Stimulated activated CD8-positive, alpha-beta memory T cell treated with anti-CD3 and anti-CD28 coated beads, Interleukin-2, amount 100 ng/mL, for 1 hour (primary cell): Measurements from ENCODE around the gene SLC17A1.

Experiments used
- DNase-seq, 2 donors: peaks; one replicate each; pipeline ENCODE4 v3.0.0-alpha.2; 2020; ENCODE audit warnings: low read depth in 2 of 2

Gene SLC17A1, protein sequence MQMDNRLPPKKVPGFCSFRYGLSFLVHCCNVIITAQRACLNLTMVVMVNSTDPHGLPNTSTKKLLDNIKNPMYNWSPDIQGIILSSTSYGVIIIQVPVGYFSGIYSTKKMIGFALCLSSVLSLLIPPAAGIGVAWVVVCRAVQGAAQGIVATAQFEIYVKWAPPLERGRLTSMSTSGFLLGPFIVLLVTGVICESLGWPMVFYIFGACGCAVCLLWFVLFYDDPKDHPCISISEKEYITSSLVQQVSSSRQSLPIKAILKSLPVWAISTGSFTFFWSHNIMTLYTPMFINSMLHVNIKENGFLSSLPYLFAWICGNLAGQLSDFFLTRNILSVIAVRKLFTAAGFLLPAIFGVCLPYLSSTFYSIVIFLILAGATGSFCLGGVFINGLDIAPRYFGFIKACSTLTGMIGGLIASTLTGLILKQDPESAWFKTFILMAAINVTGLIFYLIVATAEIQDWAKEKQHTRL

DNA sequence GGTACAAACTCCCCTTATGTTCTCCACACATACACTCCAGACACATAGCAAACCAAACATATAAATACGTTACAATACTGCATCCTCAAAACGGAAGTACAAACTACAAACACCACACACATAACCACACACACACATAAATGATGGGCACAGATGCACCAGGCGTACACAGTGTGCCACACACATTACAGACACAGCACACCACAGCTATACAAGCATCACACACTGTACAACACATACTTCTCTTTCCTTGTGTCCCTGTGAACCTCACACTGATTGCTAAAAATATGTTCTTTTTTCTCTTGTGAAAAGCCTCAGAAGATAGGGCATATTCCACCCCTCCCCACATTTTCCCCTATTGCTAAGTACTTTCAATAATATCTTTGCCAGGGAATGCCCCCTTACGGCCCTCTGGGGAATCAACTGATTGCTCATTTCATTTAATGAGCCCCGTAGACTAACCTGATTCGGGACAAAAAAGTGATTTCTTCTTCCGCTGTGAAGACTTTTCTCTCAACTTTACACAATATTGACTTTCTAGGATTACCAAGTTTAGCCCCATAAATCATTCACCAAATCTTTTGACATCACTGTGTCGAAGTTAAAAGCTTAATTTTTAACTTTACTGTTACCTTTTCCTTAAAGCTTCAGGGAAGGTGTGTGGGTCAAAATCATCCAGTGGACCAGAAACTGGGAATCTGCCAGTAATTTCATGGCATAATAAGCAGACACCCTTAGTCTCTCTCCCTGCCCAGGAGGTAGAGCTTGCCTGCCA lies at the start of gene SLC17A1:
Gene SLC17A1 (minus strand): TSS at position 521 of the 775 bp plus-strand sequence. CDS start 1,495 bp downstream, outside the sequence.
- DNase-seq, result no peak

DNA sequence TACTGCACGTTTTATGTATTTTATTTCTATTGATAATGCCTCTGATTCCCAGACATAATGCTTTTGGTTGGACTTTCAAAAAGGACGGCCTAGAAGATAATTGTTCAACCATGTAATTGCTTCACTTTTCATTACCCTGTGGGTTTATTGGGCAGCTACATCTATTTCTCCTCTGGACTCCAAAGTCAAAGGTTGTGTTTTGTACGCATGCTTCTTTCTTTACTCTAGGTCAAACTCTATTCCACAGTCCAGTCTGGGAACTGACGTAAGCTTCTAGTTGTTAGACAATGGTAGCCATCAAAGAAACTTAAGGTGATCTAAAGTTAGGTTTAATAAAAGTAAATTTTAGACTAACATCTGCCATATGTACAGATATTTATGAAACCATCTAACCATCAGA lies 48.7 kb upstream of the SLC17A1 start:
- DNase-seq, result no peak

DNA sequence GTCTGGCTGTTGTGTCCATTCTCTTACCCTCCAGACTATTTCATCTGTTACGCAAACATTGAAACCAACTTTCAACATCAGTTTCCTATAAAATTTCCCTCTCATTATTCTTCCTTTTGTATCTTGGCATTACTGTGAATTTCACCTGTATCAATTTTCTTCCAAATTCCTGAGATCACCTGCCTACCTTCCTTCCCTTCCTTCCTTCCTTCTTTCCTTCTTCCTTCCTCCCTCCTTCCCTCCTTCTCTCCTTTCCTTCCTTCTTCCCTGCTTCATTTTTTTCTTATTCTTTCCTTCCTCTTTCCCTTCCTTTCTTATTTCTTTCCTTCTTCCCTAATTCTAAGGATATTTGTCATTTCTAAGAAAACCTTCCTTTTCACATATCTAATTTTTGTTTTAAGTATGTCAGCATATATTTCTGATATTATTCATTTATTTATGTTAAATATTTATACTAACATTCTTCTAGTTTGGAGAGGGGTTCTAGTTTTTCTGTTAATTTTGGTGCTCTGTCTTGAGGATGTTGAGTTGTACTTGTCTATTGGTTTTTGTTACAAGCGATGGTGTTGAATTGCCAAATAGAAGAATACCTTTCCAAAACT lies 47.0 kb upstream of the SLC17A1 start:
- no peak for DNase-seq

DNA sequence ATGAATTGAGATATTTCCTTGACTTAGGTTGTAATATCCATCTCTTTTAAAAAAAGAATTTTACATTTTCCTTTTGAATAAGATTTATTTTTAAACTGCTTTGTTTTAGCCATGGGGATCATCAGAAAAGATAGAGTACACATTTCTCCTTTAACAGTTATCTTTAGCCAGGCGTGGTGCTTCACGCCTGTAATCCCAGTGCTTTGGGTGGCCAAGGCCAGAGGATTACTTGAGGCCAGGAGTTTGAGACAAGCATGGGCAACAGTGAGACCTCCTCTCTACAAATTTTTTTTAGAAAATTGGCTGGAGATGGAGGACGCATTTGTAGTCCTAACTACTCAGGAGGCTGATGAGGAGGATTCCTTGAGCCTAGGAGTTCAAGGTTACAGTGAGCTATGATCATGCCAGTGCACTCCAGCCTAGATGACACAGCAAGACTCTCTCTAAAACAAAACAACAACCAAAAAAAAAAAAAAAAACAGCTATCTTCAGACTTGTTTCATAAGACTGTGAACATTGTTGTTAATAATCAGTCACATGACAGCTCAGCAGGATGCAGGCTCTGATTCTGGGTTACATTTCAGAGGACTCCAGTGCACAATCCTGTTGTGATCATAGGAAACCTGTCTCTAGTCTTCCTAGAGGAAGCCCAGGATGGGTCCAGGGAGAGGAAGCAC lies 44.2 kb upstream of the SLC17A1 start:
- DNase-seq, result no peak

DNA sequence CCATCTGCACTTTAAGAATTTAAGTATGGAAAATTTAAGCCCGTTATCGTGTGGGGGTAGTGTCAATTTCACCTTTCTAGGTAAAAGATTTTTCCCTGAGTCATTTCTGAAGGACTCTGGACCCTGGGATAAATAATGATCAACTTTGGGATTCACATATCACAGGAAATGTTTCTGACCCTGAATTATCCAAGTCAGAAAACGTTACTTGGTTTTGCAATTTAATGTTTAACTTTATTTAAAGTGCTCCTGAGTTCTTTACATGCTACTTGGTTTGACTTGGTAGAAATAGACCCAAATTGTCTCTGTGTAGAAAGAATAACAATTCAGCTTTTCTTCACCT lies 43.7 kb upstream of the SLC17A1 start:
- no peak for DNase-seq

DNA sequence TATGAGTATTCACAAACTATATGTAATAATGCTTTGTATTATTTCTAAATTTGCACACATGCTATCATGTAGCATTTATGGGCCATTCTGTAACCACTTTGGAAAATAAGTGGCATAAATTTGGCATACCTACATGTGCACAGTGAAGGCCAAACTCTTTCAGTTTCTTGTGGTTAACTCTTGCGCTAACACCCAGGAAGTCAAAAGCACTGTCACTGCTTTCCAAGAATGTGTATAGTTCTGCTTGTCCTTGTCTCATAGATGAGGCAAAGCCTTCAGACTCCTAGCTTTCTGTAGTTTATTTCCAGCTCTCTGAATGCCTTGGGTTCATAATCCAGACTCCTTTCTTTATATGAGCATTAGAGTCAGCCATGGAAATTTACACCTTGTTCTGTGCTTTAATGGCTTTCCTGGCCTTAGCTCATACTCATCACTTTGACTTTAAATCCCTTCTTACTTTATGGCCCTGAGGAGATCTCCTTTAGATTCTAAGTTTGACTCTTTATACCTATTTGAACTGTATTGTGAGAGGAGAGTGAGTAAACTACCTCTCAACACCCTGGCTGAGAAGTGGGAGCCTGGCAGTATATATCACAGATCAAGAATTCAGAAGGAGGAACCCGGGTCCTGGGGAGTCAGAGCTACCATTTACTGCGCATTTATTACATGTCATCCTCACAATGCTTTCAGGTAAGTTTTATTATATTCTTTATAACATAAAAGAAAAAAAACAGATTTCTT lies 43.1 kb upstream of the SLC17A1 start:
- no peak for DNase-seq

DNA sequence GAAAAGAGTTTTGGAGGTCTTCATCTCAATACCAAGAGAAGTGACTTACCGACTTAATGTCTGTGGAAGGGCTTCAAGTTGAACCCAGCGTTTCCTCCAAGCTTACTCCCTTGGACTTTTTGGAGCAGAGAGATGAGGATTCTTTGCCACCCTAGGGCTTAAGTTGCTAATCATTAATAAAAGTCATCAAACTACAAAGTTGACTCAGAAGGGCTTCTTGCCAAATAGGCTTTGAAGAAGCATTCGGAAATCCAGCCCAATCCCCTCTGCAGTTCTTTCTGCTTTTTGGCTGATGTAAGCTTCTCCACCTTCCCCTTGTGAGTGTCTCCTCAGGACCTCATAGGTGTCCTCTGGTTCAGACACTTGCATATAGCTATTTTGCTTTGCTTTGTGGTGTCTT lies 42.3 kb upstream of the SLC17A1 start, which contains the start of gene SLC17A3:
Gene SLC17A3 (minus strand): TSS at position 126 of the 400 bp plus-strand sequence. CDS start 5,856 bp downstream, outside the sequence.
- no peak for DNase-seq

DNA sequence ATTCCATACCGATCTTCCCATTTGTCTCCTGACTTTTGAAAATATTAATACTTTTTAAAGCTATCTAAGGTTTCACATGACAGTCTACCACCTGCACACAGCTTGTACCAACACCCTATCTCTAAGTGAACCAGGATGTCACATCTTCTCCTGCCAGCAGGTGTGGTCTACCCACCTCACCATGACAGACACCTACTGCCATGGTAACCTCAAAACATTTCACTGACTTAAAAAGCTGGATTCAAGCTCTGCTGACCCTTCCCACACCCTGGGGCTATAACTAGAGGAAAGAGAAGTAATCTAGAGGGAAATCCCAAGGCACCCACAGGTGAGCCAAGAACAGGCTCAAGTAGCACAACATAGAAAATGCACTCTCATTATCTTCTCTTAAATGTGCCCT lies 41.0 kb upstream of the SLC17A1 start:
- no peak for DNase-seq

DNA sequence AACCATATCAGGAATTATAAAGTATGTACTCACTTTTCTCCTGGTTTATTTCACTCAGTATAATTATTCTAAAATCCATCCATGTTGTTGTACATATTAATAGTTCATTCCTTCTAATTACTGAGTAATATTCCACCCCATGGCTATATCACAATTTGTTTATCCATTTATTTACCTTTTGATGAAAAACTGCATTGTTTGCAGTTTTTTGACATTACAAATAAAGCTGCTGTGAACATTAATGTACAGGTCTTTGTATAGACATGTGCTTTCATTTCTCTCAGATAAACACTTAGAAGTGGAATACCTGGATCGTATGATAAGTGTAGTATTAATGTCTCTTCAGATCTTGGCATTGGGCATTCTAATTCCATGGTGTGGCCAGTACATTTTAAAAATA lies 38.0 kb upstream of the SLC17A1 start:
- DNase-seq, result no peak

DNA sequence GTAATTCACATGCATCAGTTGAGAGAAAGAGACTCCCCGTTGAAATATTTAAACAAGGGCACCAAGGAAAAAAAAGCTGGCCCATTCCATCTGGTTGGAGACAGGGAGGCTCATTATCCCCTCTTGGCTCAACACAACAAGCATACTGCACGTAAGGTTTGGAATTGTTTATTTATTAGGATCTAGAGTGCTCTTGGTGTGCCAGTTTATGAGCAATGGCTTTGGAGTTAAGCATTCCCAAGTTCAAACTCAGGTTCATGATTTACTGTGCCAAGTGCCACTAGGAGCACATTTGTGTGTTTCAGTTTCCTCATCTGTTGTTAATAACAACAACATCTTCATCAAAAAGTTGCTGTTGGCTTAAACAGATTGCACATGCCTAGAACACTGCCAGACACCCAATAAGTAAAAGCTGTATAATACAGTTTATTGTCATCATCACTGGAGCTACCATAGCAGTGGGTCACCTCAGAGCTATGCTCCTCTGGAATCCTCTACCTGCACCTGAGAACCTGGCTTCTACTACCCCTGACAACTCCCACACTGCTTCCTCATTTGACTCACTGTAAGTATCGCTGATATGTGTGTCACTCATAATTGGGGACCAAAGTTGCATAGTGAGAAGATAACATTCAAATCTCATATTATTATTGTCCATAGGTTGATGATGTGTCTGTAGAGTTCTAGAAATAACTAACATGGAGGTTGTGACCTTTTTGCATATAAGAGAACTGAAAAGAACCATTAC lies 36.8 kb upstream of the SLC17A1 start:
- DNase-seq, result no peak

DNA sequence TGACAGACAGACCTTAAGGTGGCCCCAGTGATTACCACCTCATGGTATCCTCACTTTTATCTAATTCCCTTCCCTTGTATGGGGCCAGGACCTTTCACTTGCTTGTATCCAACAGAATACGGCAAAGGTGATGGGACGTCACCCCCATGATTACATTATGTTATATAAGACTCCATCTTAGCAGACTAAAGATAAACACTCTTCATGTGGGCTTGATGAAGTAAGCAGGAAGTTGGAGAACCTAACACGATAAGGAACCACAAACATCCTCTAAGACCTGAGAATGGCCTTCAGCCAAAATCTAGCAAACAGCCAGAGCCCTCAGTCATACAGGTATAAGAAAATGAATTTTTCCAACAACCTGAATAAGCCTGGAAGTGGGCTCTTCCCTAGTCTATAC lies 34.2 kb upstream of the SLC17A1 start:
- no peak for DNase-seq

DNA sequence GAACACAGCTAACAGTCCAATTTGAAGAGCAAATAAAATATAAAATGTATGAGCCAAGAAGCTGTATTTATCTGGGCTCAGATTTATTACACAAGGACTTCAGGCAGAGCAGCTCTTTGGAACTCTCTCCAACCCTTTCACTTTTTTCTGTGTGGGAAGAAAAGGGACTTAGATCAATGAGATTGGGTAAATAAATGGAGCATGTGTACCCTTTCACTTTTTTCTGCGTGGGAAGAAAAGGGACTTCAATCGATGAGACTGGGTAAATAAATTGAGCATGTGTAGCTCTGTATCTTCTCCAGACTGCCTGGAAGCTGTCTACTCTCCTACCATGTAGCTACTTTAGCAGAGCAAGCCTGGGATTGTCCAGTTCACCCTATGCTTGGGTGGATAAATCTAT lies 31.5 kb upstream of the SLC17A1 start:
- DNase-seq, result no peak

DNA sequence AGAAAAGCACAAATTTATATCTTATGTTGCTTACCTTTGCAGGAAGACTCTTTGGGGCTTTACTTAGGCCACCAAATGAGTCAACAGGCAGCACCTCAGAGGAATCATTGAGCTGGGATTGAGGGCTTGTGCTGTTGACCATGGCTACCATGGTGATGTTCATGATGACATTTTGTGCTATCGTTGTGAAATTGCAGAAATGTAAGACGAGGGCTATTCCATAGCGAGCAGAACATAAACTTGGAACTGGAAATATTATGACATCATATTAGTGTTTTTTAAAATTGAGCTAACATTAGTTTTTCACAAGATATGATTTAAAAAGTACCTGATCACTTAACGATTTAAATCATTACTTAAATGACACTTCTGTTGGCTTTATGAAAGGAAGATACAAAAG lies 30.3 kb upstream of the SLC17A1 start:
- no peak for DNase-seq

DNA sequence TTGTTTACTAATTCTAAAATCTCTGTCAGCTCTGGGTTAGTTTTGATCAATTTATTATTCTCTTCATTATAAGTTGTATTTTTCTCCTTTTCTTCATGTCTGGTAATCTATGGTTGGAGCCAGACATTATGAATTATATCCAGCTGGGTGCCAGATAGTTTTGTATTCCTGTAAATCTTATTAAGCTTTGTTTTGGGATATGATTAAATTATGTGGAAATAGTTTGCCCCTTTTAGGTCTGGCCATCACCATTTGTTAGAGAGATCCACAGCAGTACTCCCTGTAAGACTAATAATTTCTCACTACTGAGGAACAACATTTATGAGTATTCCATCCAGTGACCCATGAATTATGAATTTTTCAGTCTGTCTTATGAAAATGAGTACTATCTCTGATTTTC lies 20.9 kb upstream of the SLC17A1 start:
- no peak for DNase-seq

DNA sequence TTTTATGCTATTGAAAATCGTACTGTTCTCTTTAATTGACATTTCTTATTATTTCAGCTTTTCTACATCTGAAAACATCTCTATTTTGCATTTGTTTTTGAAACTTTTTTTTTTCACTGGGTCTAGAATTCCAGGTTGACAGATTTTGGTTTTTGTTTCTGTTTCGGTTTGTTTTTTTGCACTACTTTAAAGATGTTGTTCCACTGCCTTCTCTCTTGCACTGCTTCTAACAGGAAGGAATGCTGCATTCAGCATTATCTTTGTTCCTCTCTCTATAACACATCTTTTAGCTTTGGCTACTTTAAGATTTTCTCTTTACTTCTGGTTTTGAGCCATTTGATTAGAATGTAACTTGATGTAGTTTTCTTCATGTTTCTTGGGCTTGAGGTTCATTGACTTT lies 20.1 kb upstream of the SLC17A1 start:
- no peak for DNase-seq

DNA sequence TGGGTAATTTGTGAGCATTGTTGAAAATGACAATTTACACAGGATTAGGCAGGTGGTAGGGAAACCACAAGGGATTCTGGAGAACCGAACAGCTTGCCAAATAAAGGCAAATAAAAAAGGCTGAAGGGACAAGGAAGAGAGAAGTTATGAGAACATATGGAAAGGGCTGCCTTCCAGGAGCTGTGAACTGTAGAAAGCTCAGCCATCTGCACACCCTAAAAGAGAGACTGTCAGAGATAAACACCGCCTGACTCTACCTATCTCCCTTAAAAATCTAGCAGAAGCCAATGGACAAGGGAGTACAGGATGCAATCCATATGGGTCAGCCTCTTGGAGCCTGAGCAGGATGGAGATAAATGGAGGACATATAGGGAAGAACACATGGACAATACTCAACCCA lies 12.7 kb upstream of the SLC17A1 start:
- no peak for DNase-seq

DNA sequence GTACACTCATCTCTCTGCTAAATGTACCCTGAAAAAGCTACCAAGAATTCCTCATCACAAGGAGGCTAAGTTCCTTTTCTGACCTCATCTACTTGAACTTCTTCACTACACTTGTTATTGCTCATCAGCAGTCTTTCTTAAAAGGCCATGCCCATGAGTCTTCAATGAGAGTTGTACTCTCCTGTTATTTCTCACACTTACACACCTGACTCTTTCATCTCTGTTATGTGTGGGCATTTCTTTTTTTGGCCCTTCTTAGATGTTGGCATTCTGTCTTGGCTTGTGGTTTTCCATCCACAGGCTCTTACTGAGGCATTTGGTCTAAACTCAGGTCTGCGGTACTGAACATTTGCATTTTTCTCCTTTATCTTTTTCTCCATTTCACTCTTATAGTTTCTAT lies 10.7 kb upstream of the SLC17A1 start:
- no peak for DNase-seq

DNA sequence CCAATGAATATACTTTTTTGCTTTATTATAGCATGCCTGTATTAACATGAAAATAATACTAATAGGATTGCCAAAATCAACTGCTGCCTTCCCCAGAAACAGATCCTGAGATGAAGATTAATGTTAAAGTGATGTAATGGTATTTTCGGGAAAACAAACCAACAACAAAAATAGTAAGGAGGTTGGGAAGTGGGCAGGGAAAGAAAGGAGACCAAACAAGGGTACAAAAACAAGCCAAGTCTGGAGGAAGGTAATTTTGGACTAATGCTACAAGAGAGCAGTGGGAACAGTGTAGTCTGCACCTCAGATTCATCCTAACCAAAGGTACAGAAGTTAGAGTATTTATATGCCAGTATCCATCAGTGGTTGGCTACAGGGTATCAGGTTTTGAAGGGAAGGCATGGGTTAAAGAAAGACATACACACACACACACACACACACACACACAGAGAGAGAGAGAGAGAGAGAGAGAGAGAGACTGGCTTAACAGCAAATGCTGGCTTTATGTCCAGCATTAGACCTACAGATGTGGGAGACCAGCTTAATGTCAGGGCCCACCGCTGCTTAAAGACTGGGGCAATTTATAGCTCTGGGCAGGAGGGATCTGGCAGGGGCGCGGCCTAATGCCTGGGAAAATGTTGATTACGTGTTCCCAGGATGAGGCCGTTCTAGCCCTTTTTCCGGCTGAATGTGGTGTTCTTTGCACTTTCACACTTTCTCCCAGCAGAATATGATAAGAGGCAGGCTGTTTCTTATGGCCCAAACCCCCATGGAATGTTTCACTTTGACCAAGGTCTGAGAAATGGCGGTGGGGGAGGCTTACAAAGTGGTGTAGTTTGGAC lies 3.8 kb upstream of the SLC17A1 start:
- DNase-seq, result no peak

DNA sequence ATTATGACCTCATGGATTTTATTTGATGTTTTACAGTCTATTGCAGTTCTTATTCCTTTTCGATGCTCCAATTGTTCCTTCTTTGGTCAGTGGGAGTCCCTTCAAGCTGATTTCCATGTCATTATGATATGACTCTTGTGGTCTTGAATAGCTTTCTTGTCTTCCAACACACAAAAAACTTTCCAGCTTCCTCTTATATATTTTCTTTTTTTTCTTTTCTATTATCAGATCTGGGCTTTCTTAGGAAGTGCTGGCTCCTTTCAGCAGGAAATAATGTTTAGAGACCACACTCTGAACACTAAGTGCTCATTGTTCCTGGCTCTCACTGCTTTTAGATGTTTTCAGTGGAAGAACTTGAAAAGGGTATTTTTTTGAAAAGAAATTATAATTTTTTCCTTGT lies 3.1 kb upstream of the SLC17A1 start:
- DNase-seq, result no peak

DNA sequence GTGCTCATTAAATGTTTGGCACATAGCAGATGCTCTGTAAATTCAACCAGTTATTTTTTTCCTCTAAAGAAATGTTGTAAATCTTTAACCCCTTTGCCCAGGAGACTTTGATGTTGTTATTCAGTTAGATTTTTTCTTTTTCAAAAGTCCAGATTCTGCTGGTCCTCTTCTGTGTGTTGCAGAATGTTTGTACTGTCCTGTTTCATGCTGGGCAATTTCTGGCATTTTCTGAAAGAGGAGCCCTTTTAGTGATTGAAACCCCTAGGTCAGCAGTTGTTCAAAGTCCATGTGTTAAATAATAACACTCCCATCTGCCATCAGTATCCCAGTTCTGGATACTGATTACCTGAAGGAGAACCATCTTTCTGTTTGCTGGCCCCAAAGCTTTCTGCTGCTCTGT lies 1.3 kb upstream of the SLC17A1 start:
- DNase-seq, result no peak
